Measurements from ENCODE around the gene OR5K4.

Gene OR5K4

DNA sequence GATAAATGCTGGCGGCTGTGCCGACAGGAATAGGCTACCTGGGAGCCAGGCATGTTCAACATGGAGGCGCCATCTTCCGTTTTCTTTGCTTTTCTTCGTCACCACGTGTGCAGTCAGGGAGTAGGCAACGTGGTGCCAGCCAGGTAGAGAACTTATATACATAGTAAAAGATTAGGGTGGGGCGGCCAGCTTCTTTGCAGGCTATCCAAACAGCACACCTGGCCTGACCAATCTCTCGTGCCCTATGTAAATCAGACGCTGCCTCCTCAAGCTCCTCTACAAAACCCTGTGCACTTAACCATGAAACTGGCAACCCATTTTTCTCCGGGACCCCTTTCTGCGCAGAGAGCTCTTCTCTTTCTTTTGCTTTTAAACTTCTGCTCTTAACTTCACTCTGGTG lies 28.6 kb upstream of the OR5K4 start:
- no peaks in the 10 kb centered on the region for H3K36me3 ChIP-seq (replicated peaks in 1 of 2; ENCODE audit: control insufficient read depth in 2 of 2, insufficient read depth in 2 of 2, low read length in 2 of 2)
- H3K79me1 ChIP-seq (ENCODE audit: low read depth, low read length) = no peaks in the 10 kb centered on the region
- WGBS, 2 donors (ENCODE audit: extremely low coverage in 2 of 2, insufficient read length in 2 of 2, insufficient replicate concordance in 1 of 2) = no CpG with 5 or more reads among the region's 12 CpGs
- no peak overlapping the region for H3K4me2 ChIP-seq (ENCODE audit: insufficient read depth, low read length, poor library complexity, severe bottlenecking)
- H2BK120ac ChIP-seq (ENCODE audit: low read depth, low read length) = no peak overlapping the region
- no peak overlapping the region for H4K8ac ChIP-seq (ENCODE audit: low read depth, low read length)
- H3K4ac ChIP-seq (ENCODE audit: low read length) = no peak overlapping the region
- H3K27ac ChIP-seq (replicated peaks; ENCODE audit: low read length) = no peak overlapping the region
- H2AK5ac ChIP-seq (ENCODE audit: low read depth, low read length) = no peak overlapping the region
- H2BK15ac ChIP-seq (ENCODE audit: low read length) = no peak overlapping the region
- no peak overlapping the region for H4K91ac ChIP-seq (ENCODE audit: low read depth, low read length, poor library complexity)
- peaks cover 0 to 3% of the 10 kb centered on the region in 2 donors for H3K4me1 ChIP-seq (ENCODE audit: control insufficient read depth in 2 of 2, insufficient read depth in 1 of 2, low read depth in 1 of 2, low read length in 2 of 2)
- no peak overlapping the region for H2AFZ ChIP-seq (ENCODE audit: low read length)
- no peaks in the 10 kb centered on the region for H3K9me3 ChIP-seq (replicated peaks in 1 of 2; ENCODE audit: control insufficient read depth in 2 of 2, insufficient read depth in 1 of 2, low read depth in 1 of 2, low read length in 2 of 2)
- H2BK12ac ChIP-seq (ENCODE audit: low read length) = no peak overlapping the region
- no peaks in the 10 kb centered on the region for H3K27me3 ChIP-seq (ENCODE audit: control insufficient read depth in 3 of 3, insufficient read depth in 3 of 3, low read depth in 1 of 3, low read length in 3 of 3)
- no peak overlapping the region for H3K23ac ChIP-seq (ENCODE audit: low read depth, low read length, poor library complexity)
- no peak overlapping the region for H2BK5ac ChIP-seq (ENCODE audit: low read length)
- no peak overlapping the region for H3K9ac ChIP-seq (ENCODE audit: low read depth, low read length, poor library complexity)
- no peak overlapping the region for H3K18ac ChIP-seq (ENCODE audit: low read length)
- no peak for DNase-seq (ENCODE audit: low spot score)
- no peak overlapping the region for H3K14ac ChIP-seq (ENCODE audit: low read length)
- H3K4me3 ChIP-seq (ENCODE audit: low read length in 2 of 2) = no peak overlapping the region

GRCh38 chr3:98326105-98326893 lies 27.4 kb upstream of the OR5K4 start:
- no peak overlapping the region for H4K8ac ChIP-seq (ENCODE audit: low read depth, low read length)
- H3K27me3 ChIP-seq (ENCODE audit: control insufficient read depth in 3 of 3, insufficient read depth in 3 of 3, low read depth in 1 of 3, low read length in 3 of 3) = no peaks in the 10 kb centered on the region
- no peak overlapping the region for H3K4me3 ChIP-seq (ENCODE audit: low read length in 2 of 2)
- no peak overlapping the region for H3K9ac ChIP-seq (ENCODE audit: low read depth, low read length, poor library complexity)
- H4K91ac ChIP-seq (ENCODE audit: low read depth, low read length, poor library complexity) = no peak overlapping the region
- no peak overlapping the region for H3K4me2 ChIP-seq (ENCODE audit: insufficient read depth, low read length, poor library complexity, severe bottlenecking)
- no peaks in the 10 kb centered on the region for H3K36me3 ChIP-seq (replicated peaks in 1 of 2; ENCODE audit: control insufficient read depth in 2 of 2, insufficient read depth in 2 of 2, low read length in 2 of 2)
- H3K14ac ChIP-seq (ENCODE audit: low read length) = no peak overlapping the region
- H2BK5ac ChIP-seq (ENCODE audit: low read length) = no peak overlapping the region
- DNase-seq (ENCODE audit: low spot score) = no peak
- H2AFZ ChIP-seq (ENCODE audit: low read length) = no peak overlapping the region
- H3K9me3 ChIP-seq (replicated peaks in 1 of 2; ENCODE audit: control insufficient read depth in 2 of 2, insufficient read depth in 1 of 2, low read depth in 1 of 2, low read length in 2 of 2) = no peaks in the 10 kb centered on the region
- H2BK120ac ChIP-seq (ENCODE audit: low read depth, low read length) = no peak overlapping the region
- no peak overlapping the region for H2AK5ac ChIP-seq (ENCODE audit: low read depth, low read length)
- H3K18ac ChIP-seq (ENCODE audit: low read length) = no peak overlapping the region
- H3K4me1 ChIP-seq (ENCODE audit: control insufficient read depth in 2 of 2, insufficient read depth in 1 of 2, low read depth in 1 of 2, low read length in 2 of 2) = peaks cover 0 to 3% of the 10 kb centered on the region in 2 donors
- WGBS, 2 donors (ENCODE audit: extremely low coverage in 2 of 2, insufficient read length in 2 of 2, insufficient replicate concordance in 1 of 2) = no CpG with 5 or more reads among the region's 2 CpGs
- no peak overlapping the region for H2BK12ac ChIP-seq (ENCODE audit: low read length)
- H3K4ac ChIP-seq (ENCODE audit: low read length) = no peak overlapping the region
- H3K79me1 ChIP-seq (ENCODE audit: low read depth, low read length) = no peaks in the 10 kb centered on the region
- no peak overlapping the region for H2BK15ac ChIP-seq (ENCODE audit: low read length)
- no peak overlapping the region for H3K27ac ChIP-seq (replicated peaks; ENCODE audit: low read length)
- H3K23ac ChIP-seq (ENCODE audit: low read depth, low read length, poor library complexity) = no peak overlapping the region

- no peak overlapping the region for H3K4me2 ChIP-seq (ENCODE audit: insufficient read depth, low read length, poor library complexity, severe bottlenecking)
- no peak for DNase-seq (ENCODE audit: low spot score)
- no peak overlapping the region for H3K23ac ChIP-seq (ENCODE audit: low read depth, low read length, poor library complexity)
- no peak overlapping the region for H3K27ac ChIP-seq (replicated peaks; ENCODE audit: low read length)
- H2BK5ac ChIP-seq (ENCODE audit: low read length) = no peak overlapping the region
- H2AK5ac ChIP-seq (ENCODE audit: low read depth, low read length) = no peak overlapping the region
- H2AFZ ChIP-seq (ENCODE audit: low read length) = no peak overlapping the region
- no peak overlapping the region for H2BK120ac ChIP-seq (ENCODE audit: low read depth, low read length)
- H3K9me3 ChIP-seq (replicated peaks in 1 of 2; ENCODE audit: control insufficient read depth in 2 of 2, insufficient read depth in 1 of 2, low read depth in 1 of 2, low read length in 2 of 2) = no peaks in the 10 kb centered on the region
- H4K91ac ChIP-seq (ENCODE audit: low read depth, low read length, poor library complexity) = no peak overlapping the region
- peaks cover 0 to 3% of the 10 kb centered on the region in 2 donors for H3K4me1 ChIP-seq (ENCODE audit: control insufficient read depth in 2 of 2, insufficient read depth in 1 of 2, low read depth in 1 of 2, low read length in 2 of 2)
- no peaks in the 10 kb centered on the region for H3K79me1 ChIP-seq (ENCODE audit: low read depth, low read length)
- H3K36me3 ChIP-seq (replicated peaks in 1 of 2; ENCODE audit: control insufficient read depth in 2 of 2, insufficient read depth in 2 of 2, low read length in 2 of 2) = no peaks in the 10 kb centered on the region
- H3K4ac ChIP-seq (ENCODE audit: low read length) = no peak overlapping the region
- H4K8ac ChIP-seq (ENCODE audit: low read depth, low read length) = no peak overlapping the region
- H2BK12ac ChIP-seq (ENCODE audit: low read length) = no peak overlapping the region
- no peak overlapping the region for H2BK15ac ChIP-seq (ENCODE audit: low read length)
- H3K18ac ChIP-seq (ENCODE audit: low read length) = no peak overlapping the region
- H3K4me3 ChIP-seq (ENCODE audit: low read length in 2 of 2) = no peak overlapping the region
- no peaks in the 10 kb centered on the region for H3K27me3 ChIP-seq (ENCODE audit: control insufficient read depth in 3 of 3, insufficient read depth in 3 of 3, low read depth in 1 of 3, low read length in 3 of 3)
- H3K9ac ChIP-seq (ENCODE audit: low read depth, low read length, poor library complexity) = no peak overlapping the region
- no peak overlapping the region for H3K14ac ChIP-seq (ENCODE audit: low read length)
Measured at GRCh38 chr3:98326945-98327344, 26.7 kb upstream of the OR5K4 start.

GRCh38 chr3:98328933-98329332 lies 24.7 kb upstream of the OR5K4 start:
- H3K4me1 ChIP-seq (ENCODE audit: control insufficient read depth in 2 of 2, insufficient read depth in 1 of 2, low read depth in 1 of 2, low read length in 2 of 2) = peaks cover 0 to 3% of the 10 kb centered on the region in 2 donors
- no peak overlapping the region for H2AK5ac ChIP-seq (ENCODE audit: low read depth, low read length)
- no peaks in the 10 kb centered on the region for H3K9me3 ChIP-seq (replicated peaks in 1 of 2; ENCODE audit: control insufficient read depth in 2 of 2, insufficient read depth in 1 of 2, low read depth in 1 of 2, low read length in 2 of 2)
- peak overlapping the region; percentile 85 for H2AFZ ChIP-seq (ENCODE audit: low read length)
- H3K9ac ChIP-seq (ENCODE audit: low read depth, low read length, poor library complexity) = no peak overlapping the region
- no peak overlapping the region for H4K91ac ChIP-seq (ENCODE audit: low read depth, low read length, poor library complexity)
- no peak overlapping the region for H3K27ac ChIP-seq (replicated peaks; ENCODE audit: low read length)
- peak overlapping the region; percentile 0 for H3K14ac ChIP-seq (ENCODE audit: low read length)
- H3K4me2 ChIP-seq (ENCODE audit: insufficient read depth, low read length, poor library complexity, severe bottlenecking) = no peak overlapping the region
- H4K8ac ChIP-seq (ENCODE audit: low read depth, low read length) = no peak overlapping the region
- no peak overlapping the region for H3K4me3 ChIP-seq (ENCODE audit: low read length in 2 of 2)
- no peak overlapping the region for H2BK12ac ChIP-seq (ENCODE audit: low read length)
- no peak overlapping the region for H2BK5ac ChIP-seq (ENCODE audit: low read length)
- no peak overlapping the region for H2BK15ac ChIP-seq (ENCODE audit: low read length)
- peak overlapping the region; percentile 73 for H3K18ac ChIP-seq (ENCODE audit: low read length)
- no peak overlapping the region for H3K23ac ChIP-seq (ENCODE audit: low read depth, low read length, poor library complexity)
- no peak overlapping the region for H2BK120ac ChIP-seq (ENCODE audit: low read depth, low read length)
- no peak overlapping the region for H3K4ac ChIP-seq (ENCODE audit: low read length)
- H3K27me3 ChIP-seq (ENCODE audit: control insufficient read depth in 3 of 3, insufficient read depth in 3 of 3, low read depth in 1 of 3, low read length in 3 of 3) = no peaks in the 10 kb centered on the region
- WGBS, 2 donors (ENCODE audit: extremely low coverage in 2 of 2, insufficient read length in 2 of 2, insufficient replicate concordance in 1 of 2) = no CpG with 5 or more reads among the region's 5 CpGs
- H3K79me1 ChIP-seq (ENCODE audit: low read depth, low read length) = no peaks in the 10 kb centered on the region
- DNase-seq (ENCODE audit: low spot score) = no peak
- H3K36me3 ChIP-seq (replicated peaks in 1 of 2; ENCODE audit: control insufficient read depth in 2 of 2, insufficient read depth in 2 of 2, low read length in 2 of 2) = no peaks in the 10 kb centered on the region

Data from neuronal stem cell (in vitro differentiated cells).